Calu3 (cell line): ENCODE measurements around the gene BIRC6. TPM values are rescaled to one million over a fixed set of nuclear protein-coding genes. Genes with fewer than 3 reads are reported as not detected.

Source experiments
- BruUV-seq: library from RNA; stranded (reverse); fragments of 400-500 nt; replicated peaks from 2 replicates; lab custom pipeline; 2021; lab: Mats Ljungman, UMichigan
- CTCF ChIA-PET: fragments of 300-600 bp; sonication (Branson Sonifier 250); formaldehyde crosslinking; loops from one replicate; lab custom pipeline; 2022; ENCODE audit warnings: antibody characterized with exemption; lab: Charles Lee
- DNase-seq: peaks from one replicate; pipeline ENCODE4 v3.0.0; 2022
- H3K27ac Mint-ChIP-seq: one replicate; pipeline ENCODE4 v1.8.0; 2022; ENCODE audit warnings: mixed read lengths; ENCODE audit not compliant: unreplicated experiment
- H3K27me3 Mint-ChIP-seq: one replicate; pipeline ENCODE4 v1.8.0; 2022; ENCODE audit warnings: mixed read lengths; ENCODE audit not compliant: unreplicated experiment
- H3K36me3 Mint-ChIP-seq: one replicate; pipeline ENCODE4 v1.8.0; 2022; ENCODE audit warnings: mild to moderate bottlenecking, moderate library complexity, mixed read lengths; ENCODE audit not compliant: insufficient read depth, unreplicated experiment
- H3K4me1 Mint-ChIP-seq: one replicate; pipeline ENCODE4 v1.8.0; 2022; ENCODE audit warnings: mild to moderate bottlenecking, low read depth, mixed read lengths; ENCODE audit not compliant: unreplicated experiment
- H3K4me3 Mint-ChIP-seq: one replicate; pipeline ENCODE4 v1.8.0; 2022; ENCODE audit warnings: mild to moderate bottlenecking, low read depth, moderate library complexity, mixed read lengths; ENCODE audit not compliant: unreplicated experiment
- H3K9me3 Mint-ChIP-seq: one replicate; pipeline ENCODE4 v1.8.0; 2022; ENCODE audit warnings: low read depth, mixed read lengths; ENCODE audit not compliant: unreplicated experiment
- CTCF ChIP-seq: fragments of 200-600 bp; IDR thresholded peaks from one replicate; pipeline ENCODE4 v1.8.0; 2022; ENCODE audit warnings: antibody characterized with exemption; ENCODE audit not compliant: unreplicated experiment
- intact Hi-C: fragments of 100-400 bp; cut with micrococcal nuclease; formaldehyde crosslinking; loops from one replicate; pipeline ENCODE4 v1.10.0; 2022; ENCODE audit not compliant: unreplicated experiment
- total RNA-seq: library from RNA; stranded (reverse); gene quantifications from 2 replicates; pipeline ENCODE4 v1.2.3, GENCODE V29; 2022

BIRC6 gene
- total RNA-seq, 1 experiment from 2014 or later = 91.0 TPM

DNA sequence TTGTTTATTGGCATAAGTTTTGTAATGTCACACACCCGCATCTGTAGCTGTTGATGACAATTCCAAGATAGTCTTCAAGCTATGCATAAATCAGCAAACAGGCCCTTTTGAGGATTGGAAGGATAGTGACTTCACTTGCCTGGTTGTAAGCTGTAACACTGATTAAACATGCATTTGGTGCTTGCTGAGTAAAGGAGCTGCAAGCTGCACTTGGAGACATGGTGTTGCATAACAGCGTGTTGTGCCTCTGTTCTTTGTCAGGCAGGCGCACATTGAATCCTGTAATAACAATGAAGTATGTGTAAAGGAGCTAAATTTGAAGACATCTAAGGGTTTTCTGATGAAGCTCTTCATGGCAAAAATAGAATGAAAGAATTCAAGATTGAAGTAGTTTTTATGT is 202.3 kb downstream of the BIRC6 start:
- Mint-ChIP-seq H3K27ac (no peak overlapping the region), H3K27me3 (no peaks in the 10 kb centered on the region)

DNA sequence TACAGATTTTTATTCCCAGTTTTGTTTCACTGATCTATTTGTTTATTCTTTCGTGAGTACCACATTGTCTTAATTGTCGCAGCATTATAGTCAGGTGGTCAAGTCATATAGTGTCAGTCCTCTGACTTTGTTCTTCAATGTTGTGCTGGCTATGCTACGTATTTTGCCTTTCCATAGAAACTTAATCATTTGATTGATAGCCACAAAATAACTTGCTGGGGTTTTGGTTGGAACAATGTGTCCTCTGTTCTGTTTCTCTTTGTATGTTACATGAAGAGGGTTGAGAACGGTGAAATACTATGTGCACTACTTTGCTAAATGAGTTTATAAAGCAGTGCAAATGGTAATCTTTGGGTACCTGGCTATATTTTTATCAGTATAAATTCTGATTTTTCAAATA is 206.1 kb downstream of the BIRC6 start:
- Mint-ChIP-seq H3K9me3 (no peaks in the 10 kb centered on the region), H3K27me3 (no peaks in the 10 kb centered on the region), H3K27ac (no peak overlapping the region), H3K36me3 (peaks cover 14% of the 10 kb centered on the region), H3K4me3 (no peak overlapping the region), H3K4me1 (no peaks in the 10 kb centered on the region)
- no TSS peak for BruUV-seq
- no peak for TF ChIP-seq CTCF
- CTCF ChIA-PET = no interaction called here
- intact Hi-C loops = no loop called here
- DNase-seq = no peak

More for the DNA sequence above, 202.3 kb downstream of the BIRC6 start:
- no peaks in the 10 kb centered on the region for H3K4me1 Mint-ChIP-seq
- no peak for DNase-seq
- H3K36me3 Mint-ChIP-seq = peaks cover 14% of the 10 kb centered on the region
- intact Hi-C loops = no loop called here
- H3K4me3 Mint-ChIP-seq = no peak overlapping the region
- no peak for TF ChIP-seq CTCF
- no TSS peak for BruUV-seq
- CTCF ChIA-PET = interaction anchor here (0.8 kb wide), 1 partner anchor 9 kb away, joined by 3 read pairs; no protein-coding TSS in a partner anchor
- no peaks in the 10 kb centered on the region for H3K9me3 Mint-ChIP-seq

DNA sequence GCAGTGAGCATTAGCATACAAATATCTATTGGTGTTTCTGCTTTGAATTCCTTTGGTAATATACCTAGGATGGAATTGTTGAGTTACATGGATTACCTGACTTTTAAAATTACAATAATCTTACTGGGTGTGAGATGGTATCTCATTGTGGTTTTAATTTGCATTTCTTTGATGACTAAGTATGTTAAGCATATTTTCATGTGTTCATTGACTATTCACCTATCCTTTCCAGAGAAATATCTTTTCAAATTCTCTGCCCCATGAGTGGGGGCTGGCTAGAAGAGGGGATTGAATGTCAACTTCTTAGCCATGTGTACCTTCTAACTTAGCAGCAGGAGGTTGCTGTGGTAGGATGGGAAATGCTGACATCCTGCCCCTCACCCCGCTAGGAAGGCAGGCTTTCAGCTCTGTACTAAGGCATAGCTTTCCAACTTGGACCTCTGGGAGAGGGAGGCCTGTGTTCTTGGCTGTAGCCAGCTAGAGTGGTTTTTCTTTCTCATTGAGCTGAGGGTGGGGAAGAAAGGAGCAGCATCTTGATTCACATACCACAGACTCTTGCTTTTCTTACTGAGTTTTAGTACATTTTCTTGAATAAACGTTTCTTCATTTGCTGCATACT is 207.7 kb downstream of the BIRC6 start:
- Mint-ChIP-seq H3K4me1 (no peaks in the 10 kb centered on the region), H3K9me3 (no peaks in the 10 kb centered on the region), H3K27me3 (no peaks in the 10 kb centered on the region), H3K27ac (no peak overlapping the region), H3K4me3 (no peak overlapping the region), H3K36me3 (peaks cover 14% of the 10 kb centered on the region)
- DNase-seq = no peak
- CTCF ChIA-PET = no interaction called here
- intact Hi-C loops = no loop called here
- BruUV-seq = no TSS peak
- TF ChIP-seq CTCF = no peak

DNA sequence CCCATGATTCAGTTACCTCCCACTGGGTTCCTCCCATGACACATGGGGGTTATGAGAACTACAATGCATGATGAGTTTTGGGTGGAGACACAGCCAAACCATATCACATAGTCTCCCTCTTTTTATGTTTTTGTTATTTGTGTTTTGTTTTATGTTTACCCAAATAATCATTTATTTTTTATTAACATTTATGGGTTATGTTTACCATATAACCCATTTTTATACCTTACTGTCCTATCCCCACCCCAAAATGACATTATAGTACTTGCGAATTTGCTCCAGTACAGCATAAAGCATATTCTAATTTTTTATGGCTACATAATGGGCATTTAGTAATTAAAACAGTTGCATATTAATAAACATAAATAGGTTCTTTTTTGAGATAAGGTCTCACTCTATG is 209.1 kb downstream of the BIRC6 start:
- Mint-ChIP-seq H3K27ac (no peak overlapping the region), H3K9me3 (no peaks in the 10 kb centered on the region), H3K36me3 (peaks cover 14% of the 10 kb centered on the region), H3K4me1 (no peaks in the 10 kb centered on the region), H3K27me3 (no peaks in the 10 kb centered on the region), H3K4me3 (no peak overlapping the region)
- CTCF ChIA-PET = no interaction called here
- BruUV-seq = no TSS peak
- no peak for DNase-seq
- no peak for TF ChIP-seq CTCF
- intact Hi-C loops = no loop called here
